Progenitor cell of endocrine pancreas (in vitro differentiated cells): ENCODE measurements around the gene HNF4A. TPM values are rescaled to one million over a fixed set of nuclear protein-coding genes. Genes with fewer than 3 reads are reported as not detected.

ENCODE experiments used
- DNase-seq: peaks from one replicate; pipeline ENCODE4 v3.0.0; 2021; ENCODE audit warnings: low spot score; ENCODE audit not compliant: unreplicated experiment
- H3K27ac Mint-ChIP-seq: 2 replicates; pipeline ENCODE4 v1.8.0; 2021; ENCODE audit warnings: mild to moderate bottlenecking, moderate library complexity, mixed read lengths
- H3K27me3 Mint-ChIP-seq: 2 replicates; pipeline ENCODE4 v1.8.0; 2021; ENCODE audit warnings: mixed read lengths
- H3K36me3 Mint-ChIP-seq: 2 replicates; pipeline ENCODE4 v1.8.0; 2022; ENCODE audit warnings: mixed read lengths; ENCODE audit not compliant: insufficient read depth
- H3K4me1 Mint-ChIP-seq: 2 replicates; pipeline ENCODE4 v1.8.0; 2021; ENCODE audit warnings: low read depth, mixed read lengths
- H3K4me3 Mint-ChIP-seq: 2 replicates; pipeline ENCODE4 v1.8.0; 2021; ENCODE audit warnings: low read depth, mild to moderate bottlenecking, moderate library complexity, mixed read lengths
- H3K9me3 Mint-ChIP-seq: 2 replicates; pipeline ENCODE4 v1.8.0; 2021; ENCODE audit warnings: low read depth, mixed read lengths
- CTCF ChIP-seq: fragments of 200-600 bp; sonication (generic); IDR thresholded peaks from one replicate; pipeline ENCODE4 v1.5.0; 2021; ENCODE audit warnings: antibody characterized with exemption, mild to moderate bottlenecking; ENCODE audit not compliant: unreplicated experiment
- total RNA-seq: library from RNA; stranded (reverse); gene quantifications from 2 replicates; pipeline ENCODE4 v1.2.1, GENCODE V29; 2021

The HNF4A gene
- total RNA-seq, 1 donor from 2014 or later = 72.9 TPM

- Mint-ChIP-seq H3K4me3 (no peak overlapping the region), H3K27ac (no peak overlapping the region), H3K9me3 (no peaks in the 10 kb centered on the region), H3K27me3 (no peaks in the 10 kb centered on the region), H3K4me1 (peaks cover 18% of the 10 kb centered on the region), H3K36me3 (peaks cover 1% of the 10 kb centered on the region)
- no peak for TF ChIP-seq CTCF
- no peak for DNase-seq
These were observed 7.0 kb downstream of the HNF4A start for GRCh38 chr20:44362466-44362940.

GRCh38 chr20:44364068-44364467 lies 8.6 kb downstream of the HNF4A start:
- no peak for TF ChIP-seq CTCF
- Mint-ChIP-seq H3K4me3 (no peak overlapping the region), H3K27me3 (no peaks in the 10 kb centered on the region), H3K4me1 (peaks cover 4% of the 10 kb centered on the region), H3K27ac (no peak overlapping the region), H3K36me3 (peaks cover 1% of the 10 kb centered on the region), H3K9me3 (no peaks in the 10 kb centered on the region)
- no peak for DNase-seq

- no peaks in the 10 kb centered on the region for H3K27me3 Mint-ChIP-seq
- H3K4me1 Mint-ChIP-seq = peaks cover 5% of the 10 kb centered on the region
- peaks cover 1% of the 10 kb centered on the region for H3K36me3 Mint-ChIP-seq
- DNase-seq = no peak
- no peak for TF ChIP-seq CTCF
- no peaks in the 10 kb centered on the region for H3K9me3 Mint-ChIP-seq
- H3K4me3 Mint-ChIP-seq = no peak overlapping the region
- H3K27ac Mint-ChIP-seq = no peak overlapping the region
These were observed 9.3 kb downstream of the HNF4A start for GRCh38 chr20:44364780-44365179.

GRCh38 chr20:44367746-44368145 lies 12.2 kb downstream of the HNF4A start:
- Mint-ChIP-seq H3K27ac (no peak overlapping the region), H3K36me3 (peaks cover 6% of the 10 kb centered on the region), H3K4me3 (no peak overlapping the region), H3K4me1 (peaks cover 22% of the 10 kb centered on the region), H3K9me3 (no peaks in the 10 kb centered on the region), H3K27me3 (no peaks in the 10 kb centered on the region)
- DNase-seq = no peak
- no peak for TF ChIP-seq CTCF

- peaks cover 8% of the 10 kb centered on the region for H3K36me3 Mint-ChIP-seq
- no peak overlapping the region for H3K4me3 Mint-ChIP-seq
These were observed 15.2 kb downstream of the HNF4A start for GRCh38 chr20:44370639-44371218.

More at GRCh38 chr20:44370639-44371218, 15.2 kb downstream of the HNF4A start:
- Mint-ChIP-seq H3K4me1 (peaks cover 28% of the 10 kb centered on the region), H3K27me3 (no peaks in the 10 kb centered on the region), H3K9me3 (no peaks in the 10 kb centered on the region), H3K27ac (peak overlapping the region; percentile 88)
- no peak for DNase-seq
- TF ChIP-seq CTCF = no peak
